ENCODE results near the gene ARHGAP22. TPM values are rescaled to one million over a fixed set of nuclear protein-coding genes. Genes with fewer than 3 reads are reported as not detected.

ARHGAP22 gene
- total RNA-seq, 4 donors from 2014 or later: 0.26 to 3.6 (median 3.0) TPM; not detected in 1

DNA sequence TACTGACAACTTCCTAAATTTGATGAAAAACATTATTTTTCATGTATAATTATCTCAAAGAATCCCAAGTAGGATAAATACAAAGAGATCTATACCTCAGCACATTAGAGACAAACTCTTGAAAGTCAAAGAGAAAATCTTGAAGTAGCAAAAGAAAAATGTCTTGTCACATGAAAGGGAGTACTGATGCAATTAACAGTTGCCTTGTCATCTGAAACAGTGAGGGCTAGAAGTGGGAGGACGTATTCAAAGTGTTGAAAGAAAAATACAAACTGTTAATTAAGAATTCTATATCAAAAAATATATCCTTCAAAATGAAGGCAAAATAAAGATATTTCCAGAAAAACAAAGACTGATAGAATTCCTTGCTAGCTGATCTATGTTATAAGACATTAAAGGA is 35.5 kb upstream of the ARHGAP22 start:
- Histone ChIP-seq H3K4me3 (no peak overlapping the region), H3K36me3 (no peaks in the 10 kb centered on the region), H3K9me3 (peaks cover 0 to 5% of the 10 kb centered on the region in 2 donors), H3K4me1 (no peaks in the 10 kb centered on the region), H3K27me3 (no peaks in the 10 kb centered on the region), H3K27ac (no peak overlapping the region)
- no peak for DNase-seq
- intact Hi-C loops (cut with DNase I; ENCODE audit: low total_unique reads): no loop called here
- TF ChIP-seq POLR2A (IDR thresholded peaks at IDR 0.05): no peak
- TF ChIP-seq CTCF (IDR thresholded peaks at IDR 0.05): no peak

GRCh38 chr10:48639632-48640031 is 34.8 kb upstream of the ARHGAP22 start:
- Histone ChIP-seq H3K4me1 (no peaks in the 10 kb centered on the region), H3K36me3 (no peaks in the 10 kb centered on the region), H3K27me3 (no peaks in the 10 kb centered on the region), H3K27ac (no peak overlapping the region), H3K4me3 (no peak overlapping the region), H3K9me3 (peaks cover 0 to 5% of the 10 kb centered on the region in 2 donors)
- DNase-seq: no peak
- no peak for TF ChIP-seq CTCF (IDR thresholded peaks at IDR 0.05)
- TF ChIP-seq POLR2A (IDR thresholded peaks at IDR 0.05): no peak
- intact Hi-C loops (cut with DNase I; ENCODE audit: low total_unique reads): no loop called here

- intact Hi-C loops (cut with DNase I; ENCODE audit: low total_unique reads): no loop called here
- Histone ChIP-seq H3K27ac (no peak overlapping the region), H3K9me3 (peaks cover 0 to 5% of the 10 kb centered on the region in 2 donors), H3K4me1 (no peaks in the 10 kb centered on the region), H3K27me3 (no peaks in the 10 kb centered on the region), H3K4me3 (no peak overlapping the region), H3K36me3 (no peaks in the 10 kb centered on the region)
- TF ChIP-seq CTCF (IDR thresholded peaks at IDR 0.05): no peak
- TF ChIP-seq POLR2A (IDR thresholded peaks at IDR 0.05): no peak
- DNase-seq: no peak
Measured at GRCh38 chr10:48638739-48639527, 34.1 kb upstream of the ARHGAP22 start.

- H3K36me3 ChIP-seq: no peaks in the 10 kb centered on the region
- intact Hi-C loops (cut with DNase I; ENCODE audit: low total_unique reads): no loop called here
- no peaks in the 10 kb centered on the region for H3K4me1 ChIP-seq
- no peak overlapping the region for H3K27ac ChIP-seq
- TF ChIP-seq CTCF (IDR thresholded peaks at IDR 0.05) (no peak), POLR2A (IDR thresholded peaks at IDR 0.05) (no peak)
- H3K4me3 ChIP-seq: no peak overlapping the region
- peaks cover 0 to 5% of the 10 kb centered on the region in 2 donors for H3K9me3 ChIP-seq
- DNase-seq: no peak
- H3K27me3 ChIP-seq: no peaks in the 10 kb centered on the region
Measured at GRCh38 chr10:48638158-48638557, 33.3 kb upstream of the ARHGAP22 start.

GRCh38 chr10:48636901-48637300 is 32.0 kb upstream of the ARHGAP22 start:
- intact Hi-C loops (cut with DNase I; ENCODE audit: low total_unique reads): no loop called here
- no peak overlapping the region for H3K4me3 ChIP-seq
- no peak for DNase-seq
- peaks cover 0 to 5% of the 10 kb centered on the region in 2 donors for H3K9me3 ChIP-seq
- no peak overlapping the region for H3K27ac ChIP-seq
- TF ChIP-seq CTCF (IDR thresholded peaks at IDR 0.05) (no peak), POLR2A (IDR thresholded peaks at IDR 0.05) (no peak)
- H3K36me3 ChIP-seq: no peaks in the 10 kb centered on the region
- no peaks in the 10 kb centered on the region for H3K4me1 ChIP-seq
- no peaks in the 10 kb centered on the region for H3K27me3 ChIP-seq
